DOHH2 (cell line): Measurements from ENCODE around the gene EMX1.

ENCODE experiments used
- H3F3A ChIP-seq: fragments of 200-600 bp; sonication (generic), shearing (Covaris generic); 2 replicates; pipeline ENCODE4 v1.6.0; 2016; ENCODE audit warnings: antibody characterized with exemption, mild to moderate bottlenecking; ENCODE audit not compliant: control insufficient read depth, insufficient read depth
- H3K27ac ChIP-seq: fragments of 200-600 bp; sonication (generic); 2 replicates; pipeline ENCODE4 v1.5.1; 2014; ENCODE audit warnings: low read depth, mild to moderate bottlenecking, low read length, moderate library complexity
- H3K27me3 ChIP-seq: fragments of 200-600 bp; sonication (generic); 2 replicates; pipeline ENCODE4 v1.6.1; 2014; ENCODE audit warnings: mild to moderate bottlenecking, low read length, mixed read lengths; ENCODE audit not compliant: control insufficient read depth
- H3K36me3 ChIP-seq: fragments of 200-600 bp; sonication (generic); 2 replicates; pipeline ENCODE4 v1.6.1; 2014; ENCODE audit warnings: mild to moderate bottlenecking, low read length, moderate library complexity, mixed read lengths; ENCODE audit not compliant: control insufficient read depth
- H3K4me1 ChIP-seq: fragments of 200-600 bp; sonication (generic); 2 replicates; pipeline ENCODE4 v1.6.1; 2014; ENCODE audit warnings: mild to moderate bottlenecking, low read length, mixed read lengths; ENCODE audit not compliant: control insufficient read depth
- H3K4me2 ChIP-seq: fragments of 200-600 bp; sonication (generic); 2 replicates; pipeline ENCODE4 v1.6.0; 2014; ENCODE audit warnings: mild to moderate bottlenecking, low read length, moderate library complexity
- H3K4me3 ChIP-seq: fragments of 200-600 bp; sonication (generic); 2 replicates; pipeline ENCODE4 v1.5.1; 2014; ENCODE audit warnings: mild to moderate bottlenecking, low read length, mixed read lengths
- H3K79me2 ChIP-seq: fragments of 200-600 bp; sonication (generic); 2 replicates; pipeline ENCODE4 v1.6.1; 2014; ENCODE audit warnings: mild to moderate bottlenecking, low read length, mixed read lengths; ENCODE audit not compliant: control insufficient read depth
- H3K9me2 ChIP-seq: fragments of 200-600 bp; sonication (generic); replicated peaks from 2 replicates; pipeline ENCODE4 v1.6.1; 2014; ENCODE audit warnings: mild to moderate bottlenecking, low read length, mixed read lengths; ENCODE audit not compliant: control insufficient read depth
- H3K9me3 ChIP-seq: fragments of 200-600 bp; sonication (generic); 2 replicates; pipeline ENCODE4 v1.6.1; 2014; ENCODE audit warnings: antibody characterized with exemption, low read length, mixed read lengths; ENCODE audit not compliant: control insufficient read depth, insufficient read depth
- H4K20me1 ChIP-seq: fragments of 200-600 bp; sonication (generic); 2 replicates; pipeline ENCODE4 v1.6.0; 2014; ENCODE audit warnings: low read depth, mild to moderate bottlenecking, antibody characterized with exemption, low read length, moderate library complexity; ENCODE audit not compliant: control insufficient read depth, insufficient read depth
- EZH2phosphoT487 ChIP-seq: fragments of 200-600 bp; sonication (generic); IDR thresholded peaks from 2 replicates; pipeline ENCODE4 v1.6.1; 2017; ENCODE audit warnings: borderline replicate concordance, mild to moderate bottlenecking, antibody characterized with exemption, low read length, moderate library complexity, mixed read lengths
- TF ChIP-seq, protein P1 (sequence below): fragments of 200-600 bp; sonication (generic); IDR thresholded peaks from one replicate; pipeline ENCODE4 v1.5.1; 2014; ENCODE audit warnings: antibody characterized with exemption, mild to moderate bottlenecking, low read depth, low read length; ENCODE audit not compliant: poor library complexity, severe bottlenecking

Gene EMX1

DNA sequence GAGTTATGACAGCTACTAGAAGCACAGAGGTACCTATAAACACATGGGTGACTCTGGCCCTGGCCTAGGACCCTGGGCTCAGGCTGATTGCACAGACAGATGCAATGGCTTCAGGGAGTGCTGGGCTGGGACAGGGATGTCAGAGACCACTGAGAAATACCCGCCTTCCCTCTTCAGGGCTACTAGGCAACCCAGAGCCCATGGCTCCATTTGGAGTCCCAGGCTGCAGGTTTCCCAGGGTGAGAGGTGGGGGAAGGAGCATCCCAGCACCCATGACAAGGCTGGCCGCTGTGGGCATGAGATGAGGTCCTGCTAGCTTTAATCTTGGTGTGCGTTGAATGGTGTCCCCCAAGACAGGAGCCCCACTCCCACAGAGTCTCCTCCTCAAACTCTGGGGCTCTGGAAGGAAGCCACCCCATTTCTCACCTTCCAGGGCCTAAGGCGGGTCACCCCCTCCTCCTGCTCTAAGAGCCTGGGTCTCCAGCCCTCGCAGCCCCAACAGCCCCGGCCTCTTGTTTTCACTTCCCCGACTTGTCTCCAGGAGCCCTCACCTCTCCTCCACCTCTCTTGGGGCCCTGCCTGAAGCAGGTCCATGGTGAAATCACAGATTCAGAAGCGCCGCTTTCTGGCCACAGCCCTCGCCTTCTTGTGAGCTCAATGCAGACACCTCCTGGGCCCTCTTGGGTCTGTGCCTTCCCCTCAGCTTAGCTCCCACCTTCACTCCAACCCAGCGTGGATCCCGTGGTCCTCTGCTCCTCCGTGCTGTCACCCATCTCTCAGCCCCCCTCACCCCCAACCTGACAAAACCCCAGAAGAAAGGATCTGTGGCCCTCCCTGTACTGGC, 41.4 kb downstream of the EMX1 start:
- Histone ChIP-seq H3K79me2 (no peaks in the 10 kb centered on the region), H3K27ac (no peak overlapping the region), H3K4me3 (no peak overlapping the region), H3F3A (no peaks in the 10 kb centered on the region), H3K4me1 (no peaks in the 10 kb centered on the region), H3K9me3 (no peaks in the 10 kb centered on the region), H3K27me3 (no peaks in the 10 kb centered on the region), H4K20me1 (no peaks in the 10 kb centered on the region), H3K36me3 (no peaks in the 10 kb centered on the region), H3K4me2 (no peak overlapping the region), H3K9me2 (no peaks in the 10 kb centered on the region)
- TF ChIP-seq EZH2phosphoT487 = no peak
- TF ChIP-seq, protein P1, sequence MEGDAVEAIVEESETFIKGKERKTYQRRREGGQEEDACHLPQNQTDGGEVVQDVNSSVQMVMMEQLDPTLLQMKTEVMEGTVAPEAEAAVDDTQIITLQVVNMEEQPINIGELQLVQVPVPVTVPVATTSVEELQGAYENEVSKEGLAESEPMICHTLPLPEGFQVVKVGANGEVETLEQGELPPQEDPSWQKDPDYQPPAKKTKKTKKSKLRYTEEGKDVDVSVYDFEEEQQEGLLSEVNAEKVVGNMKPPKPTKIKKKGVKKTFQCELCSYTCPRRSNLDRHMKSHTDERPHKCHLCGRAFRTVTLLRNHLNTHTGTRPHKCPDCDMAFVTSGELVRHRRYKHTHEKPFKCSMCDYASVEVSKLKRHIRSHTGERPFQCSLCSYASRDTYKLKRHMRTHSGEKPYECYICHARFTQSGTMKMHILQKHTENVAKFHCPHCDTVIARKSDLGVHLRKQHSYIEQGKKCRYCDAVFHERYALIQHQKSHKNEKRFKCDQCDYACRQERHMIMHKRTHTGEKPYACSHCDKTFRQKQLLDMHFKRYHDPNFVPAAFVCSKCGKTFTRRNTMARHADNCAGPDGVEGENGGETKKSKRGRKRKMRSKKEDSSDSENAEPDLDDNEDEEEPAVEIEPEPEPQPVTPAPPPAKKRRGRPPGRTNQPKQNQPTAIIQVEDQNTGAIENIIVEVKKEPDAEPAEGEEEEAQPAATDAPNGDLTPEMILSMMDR = no peak

DNA sequence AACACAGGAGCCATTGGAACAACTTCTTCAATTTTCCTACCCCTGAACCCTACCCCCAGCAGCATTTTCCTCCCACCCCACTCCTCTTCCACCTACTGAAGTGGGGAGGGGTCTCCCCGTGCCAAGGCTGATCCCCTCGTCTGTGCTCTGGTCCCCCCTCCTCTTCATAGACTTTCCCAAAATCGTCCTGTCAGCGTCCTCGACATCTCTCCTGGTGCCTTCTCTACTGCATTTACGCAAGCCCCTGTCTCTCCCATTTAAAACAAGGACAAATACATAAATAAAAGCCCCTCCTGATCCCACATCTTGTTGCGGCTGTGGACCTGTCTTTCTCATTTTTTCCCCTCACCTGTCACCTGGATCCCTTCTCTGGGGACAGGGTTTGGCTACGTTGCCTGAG, 42.2 kb downstream of the EMX1 start:
- Histone ChIP-seq H3K4me2 (no peak overlapping the region), H3F3A (no peaks in the 10 kb centered on the region), H3K4me3 (no peak overlapping the region), H3K4me1 (no peaks in the 10 kb centered on the region), H3K79me2 (no peaks in the 10 kb centered on the region), H3K27me3 (no peaks in the 10 kb centered on the region), H3K9me2 (no peaks in the 10 kb centered on the region), H3K9me3 (no peaks in the 10 kb centered on the region), H3K36me3 (no peaks in the 10 kb centered on the region), H4K20me1 (no peaks in the 10 kb centered on the region), H3K27ac (no peak overlapping the region)
- TF ChIP-seq, protein P1 = no peak
- TF ChIP-seq EZH2phosphoT487 = no peak

DNA sequence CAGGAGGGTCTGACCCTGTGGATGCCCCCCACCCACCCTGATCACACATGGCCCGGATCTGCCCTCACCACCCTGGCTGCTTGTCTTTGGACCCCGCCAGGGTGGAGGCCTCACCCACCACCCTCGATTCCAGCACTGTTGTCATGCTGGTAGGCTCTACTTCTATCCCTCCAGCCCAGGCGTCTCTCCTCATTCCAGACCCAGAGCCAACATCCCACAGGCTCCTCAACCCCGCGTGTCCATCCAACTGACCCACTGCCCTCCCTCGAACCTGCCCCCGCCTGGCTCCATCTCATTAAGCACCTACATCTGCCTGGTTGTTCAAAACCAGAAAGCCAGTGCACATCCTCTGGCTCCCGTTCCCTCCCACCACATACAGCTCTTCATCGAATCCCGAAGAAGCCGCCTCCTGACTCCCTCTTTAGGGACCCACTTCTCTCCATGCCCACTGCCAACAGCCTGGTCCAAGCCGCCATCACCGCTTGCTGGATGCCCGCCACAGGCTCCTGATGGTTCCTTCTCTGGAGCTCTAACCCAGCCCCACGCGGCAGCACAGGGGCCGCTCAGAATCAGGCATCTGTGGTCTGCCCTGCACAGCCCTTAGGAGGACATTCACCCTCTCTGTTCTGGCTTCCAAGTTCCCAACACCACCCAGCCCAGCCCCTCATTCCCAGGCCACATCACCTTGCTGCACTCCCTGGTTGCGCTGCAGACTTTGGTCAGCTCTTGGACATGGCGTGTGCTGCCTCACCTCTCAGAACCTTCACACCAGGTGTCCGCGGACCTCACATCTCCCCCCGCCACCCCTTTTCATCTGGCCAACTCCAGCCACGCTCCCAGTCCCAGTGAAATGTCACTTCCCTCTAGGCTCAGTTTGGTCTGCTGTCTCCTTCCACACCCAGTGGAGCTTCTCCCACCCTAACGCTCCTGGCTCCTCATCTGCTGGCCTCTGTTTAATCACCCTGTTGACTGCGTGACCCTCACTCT, 43.0 kb downstream of the EMX1 start:
- no peaks in the 10 kb centered on the region for H4K20me1 ChIP-seq
- no peaks in the 10 kb centered on the region for H3K9me3 ChIP-seq
- no peaks in the 10 kb centered on the region for H3K36me3 ChIP-seq
- no peaks in the 10 kb centered on the region for H3K4me1 ChIP-seq
- no peaks in the 10 kb centered on the region for H3K9me2 ChIP-seq
- no peaks in the 10 kb centered on the region for H3F3A ChIP-seq
- H3K4me2 ChIP-seq = no peak overlapping the region
- H3K79me2 ChIP-seq = no peaks in the 10 kb centered on the region
- H3K27ac ChIP-seq = no peak overlapping the region
- no peak for TF ChIP-seq EZH2phosphoT487
- no peak overlapping the region for H3K4me3 ChIP-seq
- no peaks in the 10 kb centered on the region for H3K27me3 ChIP-seq
